NCI-H128 (cell line): ENCODE data around the gene RRP1.
"Not testable (repeated sequence)": the region's sequence is repeated elsewhere in the genome, so short reads cannot be mapped to it uniquely, and the experiment has no call there.

Source experiments
- DNase-seq: peaks from one replicate; lab custom pipeline; 2025; ENCODE audit not compliant: unreplicated experiment; lab: John Stamatoyannopoulos, UW

Gene RRP1

DNA sequence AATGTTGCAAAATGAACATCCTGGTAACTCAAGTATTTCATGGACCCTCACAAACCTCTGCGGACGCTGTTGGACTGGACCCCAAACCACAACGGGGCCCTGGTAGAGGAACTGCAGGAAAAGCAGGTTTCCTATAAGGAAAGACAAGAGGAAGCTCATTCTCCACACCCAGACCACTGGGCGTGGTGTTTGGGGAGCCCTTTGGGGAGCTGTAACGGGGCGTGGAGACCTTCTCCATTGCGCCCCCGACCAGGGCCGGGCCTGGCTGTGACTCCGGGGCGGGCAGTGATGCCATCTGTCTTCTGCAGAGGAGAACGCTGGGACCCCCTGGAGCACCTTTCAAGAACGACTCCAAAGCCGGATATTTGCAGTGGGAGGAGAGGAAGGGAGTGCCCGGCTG, 45.7 kb downstream of the RRP1 start:
- no peak for DNase-seq

DNA sequence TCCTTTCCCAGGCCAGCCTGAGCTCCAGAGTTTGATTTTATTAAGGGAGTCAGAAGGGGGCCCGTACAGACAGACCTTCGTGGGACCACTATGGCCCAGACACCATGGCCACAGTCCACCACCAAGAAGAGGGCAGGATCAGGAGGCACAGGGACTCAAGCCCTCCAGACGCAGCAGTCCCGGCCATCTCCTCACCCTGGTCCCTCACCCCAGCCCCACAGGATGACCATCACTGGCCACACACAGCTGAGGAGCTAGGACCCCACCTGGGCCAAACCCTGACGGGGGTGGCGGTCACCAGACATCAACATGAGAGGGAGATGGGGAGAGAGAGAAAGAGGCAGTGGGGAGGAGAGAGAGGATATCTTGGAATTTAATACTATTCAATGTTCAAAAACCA, 46.5 kb downstream of the RRP1 start:
- no peak for DNase-seq

DNA sequence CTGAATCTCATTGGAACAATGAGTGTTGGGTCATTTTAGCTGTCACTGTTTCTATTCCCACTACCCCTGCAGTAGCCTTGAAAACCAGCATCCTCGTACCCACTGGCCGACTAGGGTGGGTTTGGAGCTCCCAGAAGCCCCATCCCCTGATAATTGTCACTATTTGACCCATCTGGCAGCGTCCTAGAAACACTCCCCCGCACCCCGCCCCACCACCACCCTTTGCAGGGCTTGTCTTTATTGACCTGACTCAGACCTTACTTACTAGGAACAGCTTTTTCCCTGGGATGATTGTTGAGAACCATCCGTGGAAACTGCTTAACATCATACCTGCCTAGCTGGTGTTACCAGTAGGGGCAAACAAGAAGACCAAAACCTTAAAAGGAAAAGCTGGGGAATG, 47.2 kb downstream of the RRP1 start:
- no peak for DNase-seq

DNA sequence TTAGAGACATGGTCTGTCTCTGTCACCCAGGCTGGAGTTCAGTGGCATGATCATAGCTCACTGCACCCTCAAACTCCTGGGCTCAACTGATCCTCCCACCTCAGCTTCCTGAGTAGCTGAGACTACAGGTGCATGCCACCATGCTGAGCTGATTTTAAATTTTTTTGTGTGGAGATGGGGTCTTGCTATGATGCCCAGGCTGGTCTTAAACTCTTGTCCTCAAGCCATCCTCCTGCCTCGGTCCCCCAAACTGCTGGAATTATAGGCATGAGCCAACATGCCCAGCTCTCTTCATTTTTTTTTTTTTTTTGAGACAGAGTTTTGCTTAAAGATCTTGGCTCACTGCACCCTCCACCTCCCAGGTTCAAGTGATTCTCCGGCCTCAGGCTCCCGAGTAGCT, 50.9 kb downstream of the RRP1 start:
- DNase-seq: no peak

DNA sequence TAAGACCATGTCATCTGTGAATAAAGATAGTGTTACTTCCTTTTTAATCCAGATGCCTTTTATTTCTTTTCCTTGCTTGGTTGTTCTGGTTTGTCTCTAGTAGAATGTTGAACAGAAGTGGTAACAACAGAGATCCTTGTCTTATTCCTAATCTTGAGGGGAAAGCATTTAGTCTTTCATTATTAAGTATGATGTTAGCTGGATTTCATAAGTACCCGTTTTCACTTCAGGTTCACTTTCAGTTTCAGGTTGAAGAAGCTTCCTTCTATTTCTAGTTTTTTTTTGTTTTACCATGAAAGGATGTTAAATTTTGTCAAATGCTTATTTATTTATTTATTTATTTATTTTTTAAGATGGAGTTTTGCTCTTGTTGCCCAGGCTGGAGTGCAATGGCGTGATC, 53.4 kb downstream of the RRP1 start:
- DNase-seq: no peak

DNA sequence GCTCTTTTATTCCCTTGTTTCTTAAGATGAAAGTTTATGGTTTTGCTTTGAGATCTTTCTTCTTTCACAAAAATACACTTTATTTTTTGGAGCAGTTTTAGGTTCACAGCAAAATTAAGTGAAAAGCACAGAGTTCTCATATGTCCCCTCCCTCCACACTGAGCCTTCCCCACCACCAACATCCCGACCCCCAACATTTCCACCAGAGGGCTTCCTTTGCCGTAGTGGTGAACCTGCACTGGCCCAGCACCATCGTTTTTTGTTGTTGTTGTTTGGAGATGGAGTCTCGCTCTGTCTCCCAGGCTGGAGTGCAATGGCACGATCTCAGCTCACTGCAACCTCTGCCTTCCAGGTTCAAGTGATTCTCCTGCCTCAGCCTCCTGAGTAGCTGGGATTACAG, 55.5 kb downstream of the RRP1 start:
- not testable (repeated sequence) for DNase-seq

DNA sequence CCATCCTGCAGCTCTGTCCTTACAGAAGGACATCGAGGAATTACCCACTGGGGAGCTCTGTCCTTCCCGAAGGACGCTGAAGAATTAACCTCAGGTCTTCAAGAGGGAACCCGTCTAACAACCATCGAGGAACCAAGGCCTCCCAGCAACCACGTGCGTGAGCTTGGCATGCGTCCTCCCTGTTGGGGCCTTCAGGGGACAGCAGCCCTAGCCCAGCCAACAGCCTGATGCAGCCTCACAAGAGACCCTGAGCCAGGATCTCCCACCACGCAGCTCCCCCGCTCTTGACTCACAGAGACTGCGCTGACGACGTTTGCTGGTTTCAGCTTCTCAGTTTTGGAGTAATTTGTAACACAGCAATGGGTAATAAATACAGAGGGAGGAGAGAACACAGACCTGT, 56.0 kb downstream of the RRP1 start:
- DNase-seq: no peak

DNA sequence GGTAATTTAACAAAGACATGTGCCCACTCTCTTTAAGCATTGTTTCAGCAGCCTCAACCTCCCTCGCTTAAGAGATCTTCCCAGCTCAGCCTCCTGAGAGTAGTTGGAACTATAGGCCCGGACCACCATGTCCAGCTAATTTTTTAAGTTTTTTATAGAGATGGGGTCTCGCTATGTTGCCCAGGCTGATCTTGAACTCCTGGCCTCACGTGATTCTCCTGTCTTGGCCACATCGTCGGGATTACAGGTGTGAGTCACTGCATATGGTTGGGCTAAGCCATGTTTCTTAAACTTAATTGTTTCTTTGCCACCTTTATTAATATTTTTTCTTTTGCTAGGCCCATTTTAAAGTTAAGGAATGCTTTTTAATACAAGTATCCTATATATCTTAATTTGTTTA, 57.1 kb downstream of the RRP1 start:
- DNase-seq: no peak

DNA sequence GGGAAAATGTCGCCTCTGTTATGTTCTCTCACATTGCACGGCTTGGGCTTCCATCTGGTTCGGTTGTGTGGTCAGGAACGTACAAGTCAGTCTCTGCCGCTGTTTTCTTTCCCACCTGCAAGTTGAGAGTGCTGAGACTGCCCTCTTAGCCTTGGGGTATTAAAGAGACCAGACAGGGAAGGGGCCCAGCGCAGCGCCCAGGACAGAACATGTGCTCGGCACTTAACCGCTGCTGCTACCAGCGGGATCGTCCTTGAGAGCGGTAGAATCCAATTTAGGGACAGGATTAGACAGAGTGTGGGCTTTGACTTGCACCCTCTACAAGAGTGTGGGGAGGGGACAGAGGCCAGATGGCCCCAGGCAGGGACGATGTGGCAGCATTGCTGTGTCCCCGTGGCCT, 57.9 kb downstream of the RRP1 start:
- DNase-seq: no peak

DNA sequence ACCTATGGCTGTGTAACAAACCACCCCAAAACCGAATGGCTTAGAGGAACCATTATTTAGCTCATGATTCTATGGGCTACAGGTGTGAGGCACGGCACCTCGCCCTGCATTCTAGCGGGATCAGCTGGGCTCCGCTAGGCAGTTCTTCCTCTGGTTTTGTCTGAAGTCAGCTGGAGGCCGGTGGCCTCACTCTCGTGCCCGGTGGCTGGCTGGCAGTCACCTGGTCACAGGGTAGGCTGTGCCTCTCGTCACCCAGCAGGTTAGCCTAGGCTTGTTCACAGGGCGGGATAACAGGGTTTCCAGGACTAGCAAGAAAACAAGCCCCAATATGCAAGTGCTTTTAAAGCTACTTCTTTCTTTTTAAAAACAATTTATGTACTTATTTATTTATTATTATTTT, 59.4 kb downstream of the RRP1 start:
- no peak for DNase-seq

DNA sequence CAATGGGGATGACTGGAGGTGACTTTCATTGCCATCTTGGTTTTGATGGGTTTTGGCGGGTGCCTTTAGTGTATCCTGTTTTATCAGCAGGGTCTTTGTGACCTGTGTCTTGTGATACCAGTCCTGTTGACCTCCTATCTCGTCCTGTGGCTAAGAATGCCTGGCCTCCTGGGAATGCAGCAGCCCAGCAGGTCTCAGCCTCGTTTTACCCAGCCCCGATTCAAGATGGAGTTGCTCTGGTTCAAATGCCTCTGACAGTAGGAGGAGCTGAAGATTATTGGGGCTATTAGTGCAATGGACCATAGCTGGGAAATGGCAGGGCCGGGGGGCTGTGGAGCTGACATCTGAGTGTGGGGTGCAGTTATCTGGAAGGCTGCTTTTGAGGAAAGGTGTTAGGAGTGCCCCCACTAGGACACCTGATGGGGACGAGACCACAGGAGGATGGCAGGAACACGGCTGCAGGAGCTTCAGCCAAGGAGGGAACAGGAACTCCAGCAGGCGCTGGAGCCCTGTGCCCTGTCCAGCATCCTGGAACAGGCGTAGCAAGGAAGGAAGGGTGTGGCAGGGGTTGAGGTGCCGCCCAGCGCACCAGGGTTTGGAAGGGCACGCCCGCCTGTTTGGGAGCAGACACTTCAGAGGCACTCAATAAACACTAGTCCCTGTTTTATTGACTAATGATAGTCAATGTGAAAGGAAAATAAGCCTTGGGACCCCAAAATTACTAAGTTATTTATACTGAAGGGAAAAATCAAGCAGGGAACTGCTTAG, 60.3 kb downstream of the RRP1 start:
- no peak for DNase-seq

DNA sequence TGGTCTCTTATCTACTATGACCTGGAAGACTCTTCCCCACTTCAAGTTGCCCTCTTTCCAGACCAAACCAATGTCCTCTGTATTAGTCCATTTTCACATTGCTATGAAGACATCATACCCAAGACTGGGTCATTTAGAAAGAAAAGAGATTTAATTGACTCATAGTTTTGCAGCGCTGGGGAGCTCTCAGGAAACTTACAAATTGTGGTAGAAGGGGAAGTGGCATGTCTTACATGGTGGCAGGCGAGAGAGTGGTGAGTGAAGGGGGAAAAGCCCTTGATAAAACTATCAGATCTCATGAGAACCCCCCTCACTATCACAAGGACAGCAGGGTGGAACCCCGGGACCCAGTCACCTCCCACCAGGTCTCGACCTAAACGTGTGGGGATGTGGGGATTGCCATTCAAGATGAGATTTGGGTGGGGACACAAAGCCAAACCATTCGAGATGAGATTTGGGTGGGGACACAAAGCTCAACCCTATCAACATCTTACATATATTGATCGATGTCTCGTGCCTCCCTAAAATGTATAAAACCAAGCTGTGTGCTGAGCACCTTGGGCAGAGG, 61.4 kb downstream of the RRP1 start:
- DNase-seq: no peak

DNA sequence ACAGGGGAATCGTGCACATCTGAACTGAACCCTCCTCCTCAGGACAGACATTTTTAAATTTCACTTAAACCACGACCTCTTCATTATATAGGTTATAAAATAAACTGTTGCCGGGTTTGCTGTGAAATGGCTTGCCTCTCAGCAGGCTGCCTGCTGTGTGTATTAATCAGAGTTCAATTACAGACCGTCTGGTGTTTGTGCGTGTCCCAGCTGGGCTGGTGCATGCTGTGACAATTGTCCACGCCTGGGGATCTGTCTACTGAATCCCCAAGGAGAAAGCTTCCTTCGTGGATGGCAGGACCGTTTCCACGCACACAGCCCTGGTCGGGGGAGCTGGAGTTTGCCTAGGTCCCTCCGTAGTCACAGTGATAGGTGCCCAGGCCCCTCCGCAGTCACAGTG, 62.2 kb downstream of the RRP1 start:
- DNase-seq: no peak

DNA sequence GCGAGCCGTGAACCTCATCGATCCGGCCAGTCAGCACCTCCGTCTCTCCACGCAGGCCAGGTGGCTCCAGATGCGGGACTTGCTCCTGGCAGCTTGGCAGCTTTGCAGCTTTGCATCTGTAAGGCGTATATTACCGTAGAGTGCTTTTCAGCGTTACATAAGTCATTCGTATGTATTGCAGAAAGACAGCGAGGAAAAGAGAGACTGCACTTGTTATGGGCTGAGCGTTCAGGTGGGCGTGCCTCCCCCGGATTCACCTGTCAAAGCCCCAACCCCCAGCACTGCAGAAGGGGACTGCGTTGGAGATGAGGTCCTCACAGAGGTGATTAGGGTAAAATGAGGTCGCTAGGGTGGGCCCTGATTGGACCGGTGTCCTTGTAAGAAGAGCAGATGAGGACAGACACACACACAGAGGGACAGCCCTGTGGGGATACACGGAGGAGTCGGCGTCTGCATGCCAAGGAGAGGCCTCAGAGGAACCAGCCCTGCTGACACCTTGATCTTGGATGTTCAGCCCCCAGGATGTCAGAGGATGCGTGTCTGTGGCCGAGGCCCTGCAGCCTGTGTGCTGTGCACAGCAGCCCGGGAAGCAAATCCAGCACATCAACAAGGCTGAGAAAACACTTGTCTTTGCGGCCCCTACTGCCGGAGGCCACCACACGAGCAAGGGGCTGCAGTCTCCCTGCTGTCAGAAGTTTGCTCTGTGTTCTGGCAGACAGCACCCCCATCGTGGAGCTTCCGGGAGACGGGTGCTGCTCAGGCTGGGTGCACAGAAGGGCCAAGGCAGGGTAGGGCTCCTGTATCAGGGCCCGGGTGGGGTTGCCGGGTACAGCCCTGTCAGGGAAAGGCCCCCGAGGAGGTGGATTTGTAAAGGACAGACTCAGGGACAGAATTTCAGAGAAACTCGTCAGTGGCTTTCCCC, 64.7 kb downstream of the RRP1 start:
- DNase-seq: no peak
